ENCODE results near the gene NRIP3. TPM values are rescaled to one million over a fixed set of nuclear protein-coding genes. Genes with fewer than 3 reads are reported as not detected.

Gene NRIP3
- polyA plus RNA-seq (2011; rRNA removed): 4.7 and 7.1 TPM in 2 replicates
- polyA minus RNA-seq (2011; rRNA and poly(A)+ RNA removed): 5.5 and 5.9 TPM in 2 replicates

GRCh38 chr11:9003573-9004182, at the start of gene NRIP3:
Gene NRIP3, minus strand, starts transcription at chr11:9004001. Its CDS starts 66 bp downstream, at chr11:9003935.
- ChIA-PET POLR2A (interaction anchor here (0.6 to 0.7 kb wide), 2 partner anchors 24 to 486 kb away, joined by 3 read pairs; no protein-coding TSS in a partner anchor), CTCF (interaction anchor here (1.1 to 4.9 kb wide), 3 partner anchors 12 to 503 kb away, joined by 3 to 18 read pairs (median 3); no protein-coding TSS in a partner anchor)
- no peak for DNase-seq (ENCODE audit: low read depth)
- no peak for TF ChIP-seq CTCF (IDR thresholded peaks at IDR 0.05; ENCODE audit: insufficient read depth, low read depth, low read length)
- no peaks in the 10 kb centered on the region for H3K36me3 ChIP-seq (ENCODE audit: control insufficient read depth, insufficient read depth, low read length)
- peak within 1 kb of the TSS; percentile 50 for H3K4me3 ChIP-seq (ENCODE audit: low read depth, low read length)
- peaks cover 7% of the 10 kb centered on the region for H3K27me3 ChIP-seq (ENCODE audit: control insufficient read depth, insufficient read depth, low read length)

GRCh38 chr11:9052316-9052715, 48.5 kb upstream of the NRIP3 start:
- POLR2A ChIA-PET: no interaction called here
- no peak for DNase-seq (ENCODE audit: low read depth)
- no peaks in the 10 kb centered on the region for H3K27me3 ChIP-seq (ENCODE audit: control insufficient read depth, insufficient read depth, low read length)
- TF ChIP-seq CTCF (IDR thresholded peaks at IDR 0.05; ENCODE audit: insufficient read depth, low read depth, low read length): no peak
- CTCF ChIA-PET: no interaction called here
- H3K4me3 ChIP-seq (ENCODE audit: low read depth, low read length): no peak overlapping the region
- H3K36me3 ChIP-seq (ENCODE audit: control insufficient read depth, insufficient read depth, low read length): no peaks in the 10 kb centered on the region; the same call in 1 of the 2 replicates

- POLR2A ChIA-PET: no interaction called here
- no peak overlapping the region for H3K4me3 ChIP-seq (ENCODE audit: low read depth, low read length)
- H3K27me3 ChIP-seq (ENCODE audit: control insufficient read depth, insufficient read depth, low read length): no peaks in the 10 kb centered on the region
- DNase-seq (ENCODE audit: low read depth): no peak
- no peak for TF ChIP-seq CTCF (IDR thresholded peaks at IDR 0.05; ENCODE audit: insufficient read depth, low read depth, low read length)
- H3K36me3 ChIP-seq (ENCODE audit: control insufficient read depth, insufficient read depth, low read length): no peaks in the 10 kb centered on the region
- CTCF ChIA-PET: no interaction called here
Observed at GRCh38 chr11:9049959-9050358, 46.2 kb upstream of the NRIP3 start.

- no peaks in the 10 kb centered on the region for H3K27me3 ChIP-seq (ENCODE audit: control insufficient read depth, insufficient read depth, low read length)
- H3K36me3 ChIP-seq (ENCODE audit: control insufficient read depth, insufficient read depth, low read length): no peaks in the 10 kb centered on the region
- peak; percentile 23 for DNase-seq (ENCODE audit: low read depth)
- TF ChIP-seq CTCF (IDR thresholded peaks at IDR 0.05; ENCODE audit: insufficient read depth, low read depth, low read length): no peak
- CTCF ChIA-PET: interaction anchor here (0.6 to 2.9 kb wide), 6 partner anchors 12 to 68 kb away, joined by 3 to 15 read pairs (median 4); no protein-coding TSS in a partner anchor
- POLR2A ChIA-PET: interaction anchor here (0.5 to 0.6 kb wide), 2 partner anchors 124 to 131 kb away, joined by 3 to 6 read pairs; no protein-coding TSS in a partner anchor
- no peak overlapping the region for H3K4me3 ChIP-seq (ENCODE audit: low read depth, low read length)
Observed at GRCh38 chr11:9047964-9048523, 44.2 kb upstream of the NRIP3 start.

- H3K36me3 ChIP-seq (ENCODE audit: control insufficient read depth, insufficient read depth, low read length): no peaks in the 10 kb centered on the region
- ChIA-PET POLR2A (no interaction called here), CTCF (interaction anchor here (2.4 to 2.9 kb wide), 2 partner anchors 10 to 31 kb away, joined by 14 to 15 read pairs; no protein-coding TSS in a partner anchor)
- H3K27me3 ChIP-seq (ENCODE audit: control insufficient read depth, insufficient read depth, low read length): no peaks in the 10 kb centered on the region
- DNase-seq (ENCODE audit: low read depth): no peak
- no peak overlapping the region for H3K4me3 ChIP-seq (ENCODE audit: low read depth, low read length)
- no peak for TF ChIP-seq CTCF (IDR thresholded peaks at IDR 0.05; ENCODE audit: insufficient read depth, low read depth, low read length)
Observed at GRCh38 chr11:9046481-9046880, 42.7 kb upstream of the NRIP3 start.

Measured in BJ (cell line).